HG03039 (cell line): ENCODE results near the gene GPR179.
A peak's percentile ranks its signal among the peaks of the same experiment; 100 is the strongest.
"Not testable (repeated sequence)": the region's sequence is repeated elsewhere in the genome, so short reads cannot be mapped to it uniquely, and the experiment has no call there.

Experiments
- ATAC-seq: cut with Tn5 transposase; IDR thresholded peaks from one replicate; pipeline ENCODE4 v1.9.1; 2021; ENCODE audit warnings: mild to moderate bottlenecking, moderate library complexity; ENCODE audit not compliant: unreplicated experiment

GPR179 gene

GRCh38 chr17:38324141-38324697 lies 19.5 kb downstream of the GPR179 start:
- ATAC-seq, result no peak

DNA sequence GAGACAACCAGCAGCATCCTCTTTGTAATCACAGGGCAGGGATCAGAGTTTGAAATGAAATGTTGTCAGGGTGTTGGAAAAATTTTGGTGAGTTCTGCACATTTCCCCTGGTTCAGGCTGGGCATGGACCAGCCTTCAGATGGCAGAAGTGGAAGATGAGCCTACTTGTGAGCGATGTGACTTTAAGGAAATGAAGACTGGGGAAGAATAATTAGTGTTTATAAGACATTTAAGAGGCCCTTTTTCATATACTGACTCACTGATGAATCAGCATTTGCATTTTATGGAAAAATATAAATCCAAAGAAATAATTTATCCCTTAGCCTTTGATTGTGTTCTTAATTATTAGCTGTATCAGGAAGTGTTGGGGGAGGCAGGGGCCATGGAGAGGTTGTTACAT lies 20.9 kb downstream of the GPR179 start:
- no peak for ATAC-seq

- ATAC-seq, result no peak
Observed at GRCh38 chr17:38322156-38322779, 21.5 kb downstream of the GPR179 start.

DNA sequence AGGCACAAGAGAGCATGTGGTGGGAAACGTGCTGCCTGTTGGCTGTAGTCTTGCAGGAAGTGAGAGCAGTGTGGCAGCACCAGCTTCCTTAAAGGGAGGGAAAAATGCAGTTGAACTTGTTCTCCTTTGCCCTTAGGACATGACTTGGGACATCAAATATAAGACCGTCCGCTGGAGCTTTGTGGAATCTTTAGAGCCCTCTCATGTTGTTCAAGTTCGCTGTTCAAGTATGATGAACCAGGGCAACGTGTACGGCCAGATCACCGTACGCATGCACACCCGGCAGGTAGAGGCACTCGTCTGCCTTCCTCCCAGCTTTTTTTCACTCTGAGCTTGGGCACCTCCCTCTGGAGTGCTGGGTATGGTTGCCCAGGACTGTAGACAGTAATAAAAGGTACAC lies 23.3 kb downstream of the GPR179 start:
- ATAC-seq, result no peak

GRCh38 chr17:38317081-38317480 lies 26.7 kb downstream of the GPR179 start:
- no peak for ATAC-seq

DNA sequence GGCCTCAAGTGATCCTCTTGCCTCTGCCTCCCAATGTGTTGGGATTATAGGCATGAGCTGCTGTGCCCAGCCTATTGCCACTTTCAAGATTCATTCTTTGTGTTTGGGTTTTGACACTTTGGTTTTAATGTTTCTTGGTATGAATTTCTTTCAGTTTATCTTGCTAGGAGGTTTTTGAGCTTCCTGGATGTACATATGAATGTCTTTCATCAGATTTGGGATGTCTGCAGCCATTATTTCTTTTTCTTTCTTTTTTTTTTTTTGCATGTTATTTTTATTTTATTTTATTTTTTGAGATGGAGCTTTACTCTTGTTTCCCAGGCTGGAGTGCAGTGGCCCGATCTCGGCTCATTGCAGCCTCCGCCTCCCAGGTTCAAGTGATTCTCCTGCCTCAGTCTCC lies 28.3 kb downstream of the GPR179 start:
- ATAC-seq, result no peak

GRCh38 chr17:38296834-38297517 lies 46.8 kb downstream of the GPR179 start, which contains the start of gene MRPL45:
Gene MRPL45 (plus strand): TSS chr17:38297168. CDS start chr17:38297184, 16 bp downstream.
- ATAC-seq, result peak; percentile 81

DNA sequence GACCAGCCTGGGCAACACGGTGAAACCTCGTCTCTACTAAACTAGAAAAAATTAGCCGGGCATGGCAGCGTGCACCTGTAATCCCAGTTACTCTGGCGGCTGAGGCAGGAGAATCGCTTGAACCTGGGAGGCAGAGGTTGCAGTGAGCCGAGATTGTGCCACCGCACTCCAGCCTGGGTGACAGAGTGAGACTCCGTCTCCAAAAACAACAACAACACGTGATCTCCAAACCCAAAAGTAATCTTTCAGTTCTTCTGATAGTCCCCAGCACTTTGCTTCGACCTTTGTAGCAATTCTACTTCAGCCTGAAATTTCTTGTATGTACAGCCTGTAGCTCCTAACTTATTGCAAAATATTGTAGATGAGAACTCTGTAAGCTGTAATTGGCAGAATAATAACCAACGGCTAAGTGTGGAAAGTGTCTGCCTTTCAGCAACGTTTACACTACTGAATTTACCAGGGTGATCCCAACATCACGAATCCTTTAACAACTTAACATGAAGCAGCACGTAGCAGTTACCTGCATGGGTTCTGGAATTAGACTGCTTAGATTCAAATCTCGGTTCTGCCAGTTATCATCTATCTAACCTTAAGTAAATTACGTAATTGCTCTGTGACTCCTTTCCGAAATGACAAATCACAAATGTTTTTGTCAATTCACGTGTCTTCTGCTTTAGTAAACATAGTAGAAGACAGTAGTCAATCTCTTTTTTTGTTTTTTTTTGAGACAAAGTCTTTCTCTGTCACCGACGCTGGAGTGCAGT lies 48.0 kb downstream of the GPR179 start:
- not testable (repeated sequence) for ATAC-seq

DNA sequence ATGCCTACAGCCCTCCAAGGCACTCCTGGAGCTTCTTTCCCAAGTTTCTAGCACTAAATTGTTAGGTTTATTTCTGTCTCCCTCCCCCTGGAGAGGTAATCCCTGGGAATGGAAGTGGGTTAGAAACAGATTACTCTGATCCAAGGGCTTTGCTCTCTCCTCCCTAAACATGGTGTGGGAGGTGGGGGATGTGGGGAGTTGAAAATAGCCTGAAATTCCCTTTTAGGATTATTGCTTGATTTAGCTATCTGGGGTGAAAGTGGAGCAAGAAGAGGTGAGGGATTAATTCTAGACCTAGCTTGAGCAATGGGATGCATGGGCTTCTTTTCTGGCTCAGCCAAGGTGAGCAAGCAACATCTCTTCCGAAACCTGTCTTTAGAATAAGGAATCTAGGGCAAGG lies 54.0 kb downstream of the GPR179 start:
- not testable (repeated sequence) for ATAC-seq

- ATAC-seq, result not testable (repeated sequence)
Observed at GRCh38 chr17:38288217-38288827, 55.4 kb downstream of the GPR179 start.

GRCh38 chr17:38286501-38287091 lies 57.2 kb downstream of the GPR179 start:
- ATAC-seq, result not testable (repeated sequence)

- not testable (repeated sequence) for ATAC-seq
Observed at GRCh38 chr17:38285994-38286393, 57.8 kb downstream of the GPR179 start.
